ENCODE measurements around the gene LARGE1.

Gene LARGE1

DNA sequence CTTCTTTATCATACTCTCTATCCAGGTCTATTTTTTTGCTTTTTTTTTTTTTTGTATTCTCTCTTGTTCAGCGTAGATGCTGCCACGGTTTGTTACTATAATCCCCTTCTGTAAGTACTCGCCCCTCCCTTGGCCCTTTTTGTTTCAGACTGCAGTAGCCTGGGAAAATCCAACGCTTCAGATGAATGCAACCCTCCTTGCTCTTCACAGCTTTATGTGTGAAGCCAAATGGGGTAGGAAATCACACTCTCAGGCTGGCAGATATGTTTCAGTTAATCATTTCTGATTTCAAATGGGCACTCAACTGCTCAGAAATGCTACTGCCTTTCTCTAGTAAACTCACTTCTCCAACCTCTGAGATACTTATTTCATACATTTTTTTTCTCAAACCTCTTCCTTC is 149.1 kb downstream of the LARGE1 start:
- TF ChIP-seq, protein P1, sequence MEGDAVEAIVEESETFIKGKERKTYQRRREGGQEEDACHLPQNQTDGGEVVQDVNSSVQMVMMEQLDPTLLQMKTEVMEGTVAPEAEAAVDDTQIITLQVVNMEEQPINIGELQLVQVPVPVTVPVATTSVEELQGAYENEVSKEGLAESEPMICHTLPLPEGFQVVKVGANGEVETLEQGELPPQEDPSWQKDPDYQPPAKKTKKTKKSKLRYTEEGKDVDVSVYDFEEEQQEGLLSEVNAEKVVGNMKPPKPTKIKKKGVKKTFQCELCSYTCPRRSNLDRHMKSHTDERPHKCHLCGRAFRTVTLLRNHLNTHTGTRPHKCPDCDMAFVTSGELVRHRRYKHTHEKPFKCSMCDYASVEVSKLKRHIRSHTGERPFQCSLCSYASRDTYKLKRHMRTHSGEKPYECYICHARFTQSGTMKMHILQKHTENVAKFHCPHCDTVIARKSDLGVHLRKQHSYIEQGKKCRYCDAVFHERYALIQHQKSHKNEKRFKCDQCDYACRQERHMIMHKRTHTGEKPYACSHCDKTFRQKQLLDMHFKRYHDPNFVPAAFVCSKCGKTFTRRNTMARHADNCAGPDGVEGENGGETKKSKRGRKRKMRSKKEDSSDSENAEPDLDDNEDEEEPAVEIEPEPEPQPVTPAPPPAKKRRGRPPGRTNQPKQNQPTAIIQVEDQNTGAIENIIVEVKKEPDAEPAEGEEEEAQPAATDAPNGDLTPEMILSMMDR (IDR thresholded peaks at IDR 0.05; ENCODE audit: low read depth, low read length), result no peak
- TF ChIP-seq, protein P2, sequence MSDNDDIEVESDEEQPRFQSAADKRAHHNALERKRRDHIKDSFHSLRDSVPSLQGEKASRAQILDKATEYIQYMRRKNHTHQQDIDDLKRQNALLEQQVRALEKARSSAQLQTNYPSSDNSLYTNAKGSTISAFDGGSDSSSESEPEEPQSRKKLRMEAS (IDR thresholded peaks at IDR 0.05; ENCODE audit: low read depth, low read length), result no peak
- no peak for TF ChIP-seq MYC (IDR thresholded peaks at IDR 0.05; ENCODE audit: low read depth, low read length)
- TF ChIP-seq POLR2A (IDR thresholded peaks at IDR 0.05; ENCODE audit: extremely low read depth, insufficient read length), result no peak
- no peak overlapping the region for H3K4me3 ChIP-seq (ENCODE audit: low read depth, low read length)
- no peak for DNase-seq (ENCODE audit: low read depth)

DNA sequence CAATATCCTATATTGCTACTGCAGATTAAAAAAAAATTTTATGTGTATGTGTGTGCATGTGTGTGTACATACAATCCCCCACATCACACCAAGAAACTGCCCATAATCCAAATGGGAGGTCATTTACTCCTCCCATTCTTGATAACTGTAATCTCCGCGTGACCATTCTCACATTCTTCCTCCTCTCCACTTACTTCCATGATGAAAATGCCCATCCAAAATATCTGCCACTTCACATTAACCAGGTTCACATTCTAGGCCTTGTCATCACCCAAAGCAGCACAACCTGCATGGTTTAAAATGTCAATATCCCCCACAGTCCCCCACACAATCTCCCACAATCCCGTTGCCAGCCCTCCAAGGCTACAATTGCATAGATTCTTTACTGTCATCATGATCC is 149.6 kb downstream of the LARGE1 start:
- no peak for DNase-seq (ENCODE audit: low read depth)
- TF ChIP-seq MYC (IDR thresholded peaks at IDR 0.05; ENCODE audit: low read depth, low read length) (no peak), POLR2A (IDR thresholded peaks at IDR 0.05; ENCODE audit: extremely low read depth, insufficient read length) (no peak)
- TF ChIP-seq, protein P2 (IDR thresholded peaks at IDR 0.05; ENCODE audit: low read depth, low read length), result no peak
- H3K4me3 ChIP-seq (ENCODE audit: low read depth, low read length), result no peak overlapping the region

DNA sequence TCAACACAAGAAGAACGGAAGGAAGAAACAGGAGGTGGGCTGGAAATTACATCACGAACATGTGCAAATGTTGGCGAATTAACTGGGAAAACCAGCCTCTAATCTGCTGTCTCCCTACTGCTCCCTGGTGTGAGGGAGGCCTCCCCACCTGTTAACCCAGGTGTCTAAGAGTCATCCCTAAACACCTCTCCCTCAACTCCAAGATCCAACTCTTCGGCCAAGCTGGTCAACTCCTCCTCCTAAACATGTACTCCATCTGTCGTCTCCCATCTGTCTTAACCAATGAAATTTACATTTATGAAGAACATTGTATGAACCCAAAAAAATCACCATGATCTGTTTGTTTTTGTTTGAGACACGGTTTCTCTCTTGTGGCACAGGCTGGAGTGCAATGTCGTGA is 154.2 kb downstream of the LARGE1 start:
- TF ChIP-seq MYC (IDR thresholded peaks at IDR 0.05; ENCODE audit: low read depth, low read length) (no peak), POLR2A (IDR thresholded peaks at IDR 0.05; ENCODE audit: extremely low read depth, insufficient read length) (no peak)
- TF ChIP-seq, protein P2 (IDR thresholded peaks at IDR 0.05; ENCODE audit: low read depth, low read length), result no peak
- TF ChIP-seq, protein P1 (IDR thresholded peaks at IDR 0.05; ENCODE audit: low read depth, low read length), result no peak
- no peak overlapping the region for H3K4me3 ChIP-seq (ENCODE audit: low read depth, low read length)
- no peak for DNase-seq (ENCODE audit: low read depth)

DNA sequence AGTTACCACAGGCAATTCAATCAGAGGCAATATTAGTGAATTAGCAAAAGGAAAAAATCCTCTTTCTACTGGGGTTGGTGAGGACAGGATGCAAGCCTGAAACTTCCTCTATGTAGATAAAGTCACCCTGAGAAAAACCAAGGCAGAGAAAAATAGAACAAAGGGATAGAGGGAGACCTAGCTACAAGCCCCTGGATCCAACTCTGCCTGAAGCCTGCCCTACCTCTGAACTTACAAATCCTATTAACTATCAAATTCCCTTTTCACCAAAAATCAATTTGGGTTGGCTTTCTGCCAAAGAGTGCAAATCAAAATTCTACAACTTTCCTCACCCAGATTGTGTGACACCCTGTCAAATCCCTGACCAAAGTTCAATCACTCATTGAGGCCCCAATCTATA is 161.3 kb downstream of the LARGE1 start:
- no peak overlapping the region for H3K4me3 ChIP-seq (ENCODE audit: low read depth, low read length)
- TF ChIP-seq, protein P1 (IDR thresholded peaks at IDR 0.05; ENCODE audit: low read depth, low read length), result no peak
- no peak for TF ChIP-seq POLR2A (IDR thresholded peaks at IDR 0.05; ENCODE audit: extremely low read depth, insufficient read length)
- no peak for TF ChIP-seq MYC (IDR thresholded peaks at IDR 0.05; ENCODE audit: low read depth, low read length)
- TF ChIP-seq, protein P2 (IDR thresholded peaks at IDR 0.05; ENCODE audit: low read depth, low read length), result no peak
- DNase-seq (ENCODE audit: low read depth), result no peak

DNA sequence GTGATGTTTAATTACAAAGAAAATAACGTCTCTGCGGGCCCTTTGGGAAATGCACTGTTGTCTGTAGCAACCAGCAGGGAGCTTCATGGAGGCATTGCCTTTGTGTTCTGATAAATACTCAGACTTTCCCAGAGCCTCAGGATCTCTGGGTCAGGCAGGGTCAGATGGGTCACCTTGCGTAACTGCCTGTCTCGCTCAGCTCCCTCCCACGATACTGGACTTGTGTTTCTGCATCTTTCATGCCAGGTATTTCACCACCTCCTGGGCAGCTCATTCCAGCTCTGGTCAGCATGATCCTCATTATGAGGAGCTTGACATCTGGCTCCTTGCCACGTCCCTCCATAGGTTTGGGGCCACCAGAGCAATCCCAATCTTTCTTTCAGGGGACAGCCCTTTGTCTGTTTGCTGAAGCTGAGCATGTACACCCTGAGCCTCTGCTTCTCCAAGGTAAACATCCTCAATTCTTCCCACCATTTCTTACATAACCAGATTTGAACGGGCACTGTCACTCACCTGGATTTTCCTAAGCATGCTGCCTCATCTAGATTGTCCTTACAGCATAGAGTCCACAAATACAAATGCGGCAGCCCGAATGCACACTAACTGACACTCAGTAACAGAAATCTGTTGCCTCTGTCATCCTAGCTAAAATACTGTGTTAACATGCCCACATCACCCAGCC is 162.3 kb downstream of the LARGE1 start:
- no peak overlapping the region for H3K4me3 ChIP-seq (ENCODE audit: low read depth, low read length)
- TF ChIP-seq, protein P1 (IDR thresholded peaks at IDR 0.05; ENCODE audit: low read depth, low read length), result no peak
- TF ChIP-seq MYC (IDR thresholded peaks at IDR 0.05; ENCODE audit: low read depth, low read length), result no peak
- TF ChIP-seq, protein P2 (IDR thresholded peaks at IDR 0.05; ENCODE audit: low read depth, low read length), result no peak
- TF ChIP-seq POLR2A (IDR thresholded peaks at IDR 0.05; ENCODE audit: extremely low read depth, insufficient read length), result no peak
- DNase-seq (ENCODE audit: low read depth), result no peak

DNA sequence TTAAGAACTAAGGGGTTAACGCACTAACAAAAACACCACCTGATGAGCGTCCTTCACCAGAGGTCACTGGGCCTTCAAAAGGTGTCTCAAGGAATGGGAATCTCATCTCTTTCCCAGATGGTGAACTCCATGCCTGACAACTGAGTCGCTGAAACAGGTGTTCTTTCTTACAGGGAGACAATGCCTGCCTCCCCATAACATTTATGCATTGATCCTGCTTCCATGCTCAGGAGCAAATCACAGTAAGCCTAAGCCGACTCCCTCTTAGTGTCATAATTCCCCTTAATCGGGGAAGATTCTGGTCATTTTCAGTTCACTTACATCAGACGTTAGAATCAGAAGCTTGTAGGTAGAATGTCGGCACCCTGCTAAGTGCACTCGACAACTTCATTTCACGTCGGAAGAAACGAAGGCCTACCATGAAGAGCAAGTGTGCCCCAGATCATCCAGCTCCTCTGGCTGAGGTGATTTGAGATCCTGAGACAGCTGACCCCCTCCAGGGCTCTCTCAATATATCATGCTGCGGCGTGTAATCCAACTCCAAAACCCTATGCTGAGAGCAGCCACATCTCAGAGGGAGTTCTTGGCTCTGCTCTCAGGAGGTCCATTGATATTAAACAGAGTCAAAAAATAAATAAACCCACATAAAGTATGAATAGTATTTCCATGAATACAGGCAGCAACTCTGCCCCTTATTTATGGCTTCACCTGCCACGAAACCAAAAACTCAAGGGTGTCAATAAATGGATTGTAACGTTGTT is 163.1 kb downstream of the LARGE1 start:
- TF ChIP-seq POLR2A (IDR thresholded peaks at IDR 0.05; ENCODE audit: extremely low read depth, insufficient read length) (no peak), MYC (IDR thresholded peaks at IDR 0.05; ENCODE audit: low read depth, low read length) (no peak)
- TF ChIP-seq, protein P2 (IDR thresholded peaks at IDR 0.05; ENCODE audit: low read depth, low read length), result no peak
- TF ChIP-seq, protein P1 (IDR thresholded peaks at IDR 0.05; ENCODE audit: low read depth, low read length), result no peak
- no peak overlapping the region for H3K4me3 ChIP-seq (ENCODE audit: low read depth, low read length)
- DNase-seq (ENCODE audit: low read depth), result no peak

All from NB4 (cell line).